SK-N-SH treated with all-trans-retinoic acid at 6 μM for 48 hours (cell line): ENCODE measurements around the gene IL10RA.

Source experiments
- BACH2 ChIP-seq: fragments of 250-450 bp; sonication (Bioruptor Pico); IDR thresholded peaks from 2 replicates; pipeline ENCODE4 v1.9.0; 2021; ENCODE audit warnings: mild to moderate bottlenecking, borderline replicate concordance
- ISL1 ChIP-seq: fragments of 250-450 bp; sonication (Bioruptor Pico); IDR thresholded peaks from 2 replicates; pipeline ENCODE4 v2.1.2; 2022; ENCODE audit warnings: mild to moderate bottlenecking, moderate library complexity
- PPARA ChIP-seq: fragments of 250-450 bp; sonication (Bioruptor Pico); IDR thresholded peaks from 2 replicates; pipeline ENCODE4 v1.5.0; 2020; ENCODE audit warnings: mild to moderate bottlenecking, borderline replicate concordance
- TOX ChIP-seq: fragments of 250-450 bp; sonication (Bioruptor Pico); IDR thresholded peaks from 2 replicates; pipeline ENCODE4 v1.8.0; 2021; ENCODE audit warnings: mild to moderate bottlenecking, moderate library complexity, borderline replicate concordance
- ZFP3 ChIP-seq: fragments of 250-450 bp; sonication (Bioruptor Pico); IDR thresholded peaks from 2 replicates; pipeline ENCODE4 v1.5.0; 2020; ENCODE audit warnings: mild to moderate bottlenecking, moderate library complexity
- ZFP30 ChIP-seq: fragments of 450-650 bp; formaldehyde crosslinking; IDR thresholded peaks from 2 replicates; pipeline ENCODE4 v1.5.0; 2022; ENCODE audit warnings: mild to moderate bottlenecking, moderate library complexity
- TF ChIP-seq, protein P1 (sequence below): fragments of 250-450 bp; sonication (Bioruptor Pico); IDR thresholded peaks from 2 replicates; pipeline ENCODE4 v1.8.0; 2020; ENCODE audit warnings: mild to moderate bottlenecking, moderate library complexity, borderline replicate concordance

GRCh38 chr11:118007040-118007439 is 20.8 kb downstream of the IL10RA start:
- TF ChIP-seq PPARA (CRISPR knock-in tag) = no peak
- TF ChIP-seq TOX (CRISPR knock-in tag) = no peak
- no peak for TF ChIP-seq ZFP30 (CRISPR knock-in tag)
- no peak for TF ChIP-seq BACH2 (CRISPR knock-in tag)
- TF ChIP-seq, protein P1, sequence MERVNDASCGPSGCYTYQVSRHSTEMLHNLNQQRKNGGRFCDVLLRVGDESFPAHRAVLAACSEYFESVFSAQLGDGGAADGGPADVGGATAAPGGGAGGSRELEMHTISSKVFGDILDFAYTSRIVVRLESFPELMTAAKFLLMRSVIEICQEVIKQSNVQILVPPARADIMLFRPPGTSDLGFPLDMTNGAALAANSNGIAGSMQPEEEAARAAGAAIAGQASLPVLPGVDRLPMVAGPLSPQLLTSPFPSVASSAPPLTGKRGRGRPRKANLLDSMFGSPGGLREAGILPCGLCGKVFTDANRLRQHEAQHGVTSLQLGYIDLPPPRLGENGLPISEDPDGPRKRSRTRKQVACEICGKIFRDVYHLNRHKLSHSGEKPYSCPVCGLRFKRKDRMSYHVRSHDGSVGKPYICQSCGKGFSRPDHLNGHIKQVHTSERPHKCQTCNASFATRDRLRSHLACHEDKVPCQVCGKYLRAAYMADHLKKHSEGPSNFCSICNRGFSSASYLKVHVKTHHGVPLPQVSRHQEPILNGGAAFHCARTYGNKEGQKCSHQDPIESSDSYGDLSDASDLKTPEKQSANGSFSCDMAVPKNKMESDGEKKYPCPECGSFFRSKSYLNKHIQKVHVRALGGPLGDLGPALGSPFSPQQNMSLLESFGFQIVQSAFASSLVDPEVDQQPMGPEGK = no peak
- TF ChIP-seq ZFP3 (CRISPR knock-in tag) = no peak
- TF ChIP-seq ISL1 (CRISPR knock-in tag) = no peak
